ENCODE measurements around the gene SIVA1.

Gene SIVA1

GRCh38 chr14:104786726-104787675 lies 34.1 kb downstream of the SIVA1 start:
- no peak for DNase-seq

- DNase-seq: peak; percentile 66 to 67
These were observed 34.8 kb downstream of the SIVA1 start for GRCh38 chr14:104787736-104788135.

GRCh38 chr14:104788161-104788818 lies 35.3 kb downstream of the SIVA1 start:
- DNase-seq: no peak

- DNase-seq: no peak
These were observed 36.1 kb downstream of the SIVA1 start for GRCh38 chr14:104788873-104789663.

GRCh38 chr14:104789752-104790743 lies 37.1 kb downstream of the SIVA1 start:
- DNase-seq: no peak

GRCh38 chr14:104791425-104791824 lies 38.5 kb downstream of the SIVA1 start:
- DNase-seq: no peak

- DNase-seq: no peak
These were observed 39.3 kb downstream of the SIVA1 start for GRCh38 chr14:104792101-104792884.

- DNase-seq: no peak
These were observed 40.2 kb downstream of the SIVA1 start for GRCh38 chr14:104792945-104793702.

- no peak for DNase-seq
These were observed 40.7 kb downstream of the SIVA1 start for GRCh38 chr14:104793703-104793959.

- peak in 1 of 2 donors; percentile 42 for DNase-seq
These were observed 41.2 kb downstream of the SIVA1 start for GRCh38 chr14:104794099-104794498.

- DNase-seq: no peak
These were observed 41.7 kb downstream of the SIVA1 start for GRCh38 chr14:104794631-104794992.

- DNase-seq: peak in 1 of 2 donors; percentile 31
These were observed 42.2 kb downstream of the SIVA1 start, which contains the start of gene AKT1 for GRCh38 chr14:104794993-104795780. AKT1 (minus strand) TSS chr14:104795748; CDS start chr14:104792643, 3,105 bp downstream.

- peak in 1 of 2 donors; percentile 50 for DNase-seq
These were observed 43.1 kb downstream of the SIVA1 start for GRCh38 chr14:104795781-104796686.

- DNase-seq: no peak
These were observed 43.7 kb downstream of the SIVA1 start for GRCh38 chr14:104796687-104797081.

- DNase-seq: no peak
These were observed 44.4 kb downstream of the SIVA1 start for GRCh38 chr14:104797115-104798044.

GRCh38 chr14:104798300-104799243 lies 45.6 kb downstream of the SIVA1 start:
- DNase-seq: no peak
